Osteoblast (primary cell): Measurements from ENCODE around the gene KCNT2. TPM values are rescaled to one million over a fixed set of nuclear protein-coding genes. Genes with fewer than 3 reads are reported as not detected.

ENCODE experiments used
- DNase-seq: peaks from one replicate; pipeline ENCODE4 v3.0.0; 2011; ENCODE audit warnings: low spot score, mixed read lengths; ENCODE audit not compliant: insufficient read length; ENCODE audit errors: missing footprints
- H2AFZ ChIP-seq: 2 replicates; pipeline ENCODE4 v1.6.0; 2011; ENCODE audit warnings: mild to moderate bottlenecking, low read length
- H3K27ac ChIP-seq: 2 replicates; pipeline ENCODE4 v1.5.1; 2011; ENCODE audit warnings: mild to moderate bottlenecking, low read depth, low read length, moderate library complexity
- H3K27me3 ChIP-seq: 2 replicates; pipeline ENCODE4 v1.6.0; 2012; ENCODE audit warnings: mild to moderate bottlenecking, control low read depth, inconsistent platforms, low read length, moderate library complexity; ENCODE audit not compliant: insufficient read depth
- H3K36me3 ChIP-seq: 2 replicates; pipeline ENCODE4 v1.5.1; 2011; ENCODE audit warnings: mild to moderate bottlenecking, low read length, control low read depth, moderate library complexity; ENCODE audit not compliant: insufficient read depth
- H3K4me1 ChIP-seq: 2 replicates; pipeline ENCODE4 v1.5.1; 2011; ENCODE audit warnings: mild to moderate bottlenecking, low read length, control low read depth, moderate library complexity; ENCODE audit not compliant: insufficient read depth
- H3K4me2 ChIP-seq: 2 replicates; pipeline ENCODE4 v1.6.0; 2011; ENCODE audit warnings: mild to moderate bottlenecking, low read length; ENCODE audit not compliant: insufficient read depth
- H3K4me3 ChIP-seq: fragments of 200-600 bp; sonication (generic); 3 replicates; pipeline ENCODE4 v1.5.1; 2012; ENCODE audit warnings: mild to moderate bottlenecking, low read length, inconsistent platforms; ENCODE audit not compliant: insufficient read depth
- H3K79me2 ChIP-seq: 2 replicates; pipeline ENCODE4 v1.6.0; 2012; ENCODE audit warnings: mild to moderate bottlenecking, low read length, control low read depth, inconsistent platforms; ENCODE audit not compliant: insufficient read depth
- H3K9me3 ChIP-seq: 2 replicates; pipeline ENCODE4 v1.5.1; 2011; ENCODE audit warnings: low read depth, low read length, control low read depth
- H4K20me1 ChIP-seq: 2 replicates; pipeline ENCODE4 v1.6.0; 2012; ENCODE audit warnings: mild to moderate bottlenecking, low read length, control low read depth; ENCODE audit not compliant: insufficient read depth
- total RNA-seq: library from RNA; depleted of rRNA; stranded (reverse); fragments of >200 nt; gene quantifications from 2 replicates; pipeline ENCODE4 v1.2.3, GENCODE V29; 2012
- TF ChIP-seq, protein P1 (sequence below): IDR thresholded peaks from 2 replicates; pipeline ENCODE4 v1.5.1; 2011; ENCODE audit warnings: mild to moderate bottlenecking, low read depth, low read length, moderate library complexity; ENCODE audit errors: extremely low read depth

Gene KCNT2
- 6.2 and 10.5 TPM in 2 replicates for total RNA-seq

DNA sequence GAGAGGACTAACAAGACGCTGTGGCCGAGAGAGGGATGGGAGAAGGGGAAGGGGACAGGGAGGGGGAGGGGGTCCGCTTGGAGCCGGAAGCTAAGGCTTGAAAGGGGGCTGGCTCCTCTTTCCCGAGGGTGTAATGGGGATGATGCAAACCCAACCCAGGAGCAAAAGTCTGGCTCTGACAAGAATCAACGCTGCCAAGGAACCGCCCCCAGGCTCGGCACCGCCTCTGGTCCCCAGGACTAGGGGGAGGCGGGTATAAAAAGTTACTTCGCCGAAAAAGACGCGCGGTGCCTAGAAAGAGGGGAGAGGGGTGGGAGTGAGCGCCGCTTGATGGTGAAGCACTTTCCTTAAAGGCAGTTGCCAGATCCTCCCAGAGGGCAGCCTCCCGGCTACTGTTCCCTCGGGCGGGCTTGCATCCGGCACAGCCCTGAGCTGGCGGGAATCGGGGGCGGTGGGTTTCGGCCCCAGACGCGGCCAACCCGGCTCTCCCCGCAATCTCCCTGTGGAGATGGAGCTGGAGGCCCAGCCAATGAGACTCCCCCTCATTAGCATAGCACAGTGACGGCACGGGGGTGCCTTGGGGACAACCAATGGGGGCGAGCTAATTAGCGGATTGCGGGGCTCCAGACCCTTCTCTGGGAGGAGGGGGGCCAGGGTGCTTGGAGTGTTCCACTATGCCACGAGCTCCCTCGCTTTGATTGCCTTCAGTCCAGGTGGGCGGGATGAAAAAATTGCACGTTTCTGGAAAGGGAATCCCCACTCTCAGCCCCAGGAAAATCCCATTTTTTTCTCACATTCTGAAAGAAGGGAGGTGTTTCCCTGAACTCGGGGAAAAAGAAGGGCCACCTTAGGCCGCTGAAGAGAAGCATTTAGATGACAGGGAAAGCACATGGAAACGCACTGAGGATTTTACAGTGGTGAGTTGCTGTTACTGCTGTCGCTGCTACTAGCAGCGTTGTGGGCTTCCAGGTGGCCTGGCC lies at the start of gene KCNT2:
TSS of gene KCNT2 (minus strand) at position 51 of the 980 bp plus-strand sequence. CDS start 131 bp downstream, outside the sequence.
- TF ChIP-seq, protein P1, sequence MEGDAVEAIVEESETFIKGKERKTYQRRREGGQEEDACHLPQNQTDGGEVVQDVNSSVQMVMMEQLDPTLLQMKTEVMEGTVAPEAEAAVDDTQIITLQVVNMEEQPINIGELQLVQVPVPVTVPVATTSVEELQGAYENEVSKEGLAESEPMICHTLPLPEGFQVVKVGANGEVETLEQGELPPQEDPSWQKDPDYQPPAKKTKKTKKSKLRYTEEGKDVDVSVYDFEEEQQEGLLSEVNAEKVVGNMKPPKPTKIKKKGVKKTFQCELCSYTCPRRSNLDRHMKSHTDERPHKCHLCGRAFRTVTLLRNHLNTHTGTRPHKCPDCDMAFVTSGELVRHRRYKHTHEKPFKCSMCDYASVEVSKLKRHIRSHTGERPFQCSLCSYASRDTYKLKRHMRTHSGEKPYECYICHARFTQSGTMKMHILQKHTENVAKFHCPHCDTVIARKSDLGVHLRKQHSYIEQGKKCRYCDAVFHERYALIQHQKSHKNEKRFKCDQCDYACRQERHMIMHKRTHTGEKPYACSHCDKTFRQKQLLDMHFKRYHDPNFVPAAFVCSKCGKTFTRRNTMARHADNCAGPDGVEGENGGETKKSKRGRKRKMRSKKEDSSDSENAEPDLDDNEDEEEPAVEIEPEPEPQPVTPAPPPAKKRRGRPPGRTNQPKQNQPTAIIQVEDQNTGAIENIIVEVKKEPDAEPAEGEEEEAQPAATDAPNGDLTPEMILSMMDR = peak; percentile 13
- Histone ChIP-seq H3K4me1 (peaks cover 12% of the 10 kb centered on the region), H3K4me3 (peak within 1 kb of the TSS; percentile 73), H3K9me3 (no peaks in the 10 kb centered on the region), H3K36me3 (no peaks in the 10 kb centered on the region), H3K27me3 (no peaks in the 10 kb centered on the region), H3K4me2 (peak within 1 kb of the TSS; percentile 84), H2AFZ (peak within 1 kb of the TSS; percentile 82), H3K27ac (no peak within 1 kb of the TSS), H3K79me2 (no peaks in the 10 kb centered on the region), H4K20me1 (no peaks in the 10 kb centered on the region)
- peak; percentile 74 for DNase-seq

DNA sequence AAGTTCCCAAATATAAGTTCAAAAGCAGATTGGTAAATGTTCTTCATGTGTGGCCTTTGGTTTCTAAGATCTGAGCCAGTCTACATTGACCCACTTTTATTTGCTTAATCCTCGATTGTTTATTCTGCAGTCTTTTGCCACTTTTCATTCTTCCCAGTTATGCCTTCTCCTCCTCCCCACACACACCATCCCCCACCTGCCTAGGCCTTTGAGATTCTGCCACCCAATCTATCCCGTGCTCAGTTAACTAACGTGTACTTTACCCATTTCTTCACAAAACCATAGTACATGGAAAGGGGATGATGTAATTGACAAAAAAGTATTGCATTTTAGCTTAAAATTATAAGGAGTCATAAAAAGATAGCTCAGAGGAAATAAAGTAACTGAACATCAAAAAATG lies 47.3 kb upstream of the KCNT2 start:
- Histone ChIP-seq H3K27ac (no peak overlapping the region), H3K9me3 (no peaks in the 10 kb centered on the region), H2AFZ (no peak overlapping the region), H3K4me1 (peaks cover 17% of the 10 kb centered on the region), H3K79me2 (peaks cover 30% of the 10 kb centered on the region), H3K4me2 (peak overlapping the region; percentile 81), H3K36me3 (no peaks in the 10 kb centered on the region), H3K27me3 (no peaks in the 10 kb centered on the region), H4K20me1 (no peaks in the 10 kb centered on the region), H3K4me3 (no peak overlapping the region)
- TF ChIP-seq, protein P1 = no peak
- no peak for DNase-seq

DNA sequence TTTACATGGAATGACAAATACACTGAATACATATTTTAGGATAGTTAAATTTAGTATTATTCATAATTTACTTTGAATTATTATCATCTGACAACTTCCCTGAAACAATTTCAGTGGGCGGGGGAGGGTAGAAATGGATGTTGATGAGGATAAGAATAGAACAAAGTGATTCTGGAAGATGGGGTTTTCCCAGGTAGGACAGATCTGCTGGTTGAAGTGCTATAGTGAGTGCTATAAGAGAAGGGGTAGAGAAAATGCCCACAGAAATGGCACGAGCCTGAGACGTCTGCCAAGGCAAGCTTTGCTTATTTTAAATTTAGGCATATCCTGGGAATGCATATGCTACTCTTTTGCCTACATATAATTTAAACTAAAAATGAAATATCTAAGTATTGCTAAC lies 46.8 kb upstream of the KCNT2 start:
- no peak overlapping the region for H2AFZ ChIP-seq
- no peaks in the 10 kb centered on the region for H3K9me3 ChIP-seq
- H3K4me1 ChIP-seq = peaks cover 17% of the 10 kb centered on the region
- no peaks in the 10 kb centered on the region for H3K36me3 ChIP-seq
- H3K79me2 ChIP-seq = peaks cover 30% of the 10 kb centered on the region
- H3K4me3 ChIP-seq = no peak overlapping the region
- peak overlapping the region; percentile 81 for H3K4me2 ChIP-seq
- H4K20me1 ChIP-seq = no peaks in the 10 kb centered on the region
- H3K27me3 ChIP-seq = no peaks in the 10 kb centered on the region
- DNase-seq = no peak
- no peak overlapping the region for H3K27ac ChIP-seq
- TF ChIP-seq, protein P1 = no peak

DNA sequence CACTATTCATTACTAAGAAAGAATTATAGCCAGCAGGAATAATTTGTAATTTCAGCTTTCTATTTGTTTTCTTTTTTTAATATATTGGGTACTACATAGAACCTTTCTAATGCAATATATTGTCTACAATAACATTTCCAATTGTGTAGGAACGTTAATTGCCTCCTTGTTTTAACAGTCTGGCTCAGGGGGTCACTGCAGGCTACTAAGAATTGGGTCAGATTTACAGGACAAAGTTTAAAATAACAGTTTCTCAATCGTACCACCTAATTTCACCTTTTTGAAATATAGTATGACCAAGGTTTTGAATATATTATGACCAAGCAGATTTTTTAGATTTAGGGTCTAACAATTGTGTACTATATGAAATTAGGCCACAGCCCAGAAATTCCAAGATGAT lies 46.0 kb upstream of the KCNT2 start:
- peak overlapping the region; percentile 44 for H3K27ac ChIP-seq
- no peak for DNase-seq
- H3K36me3 ChIP-seq = no peaks in the 10 kb centered on the region
- H4K20me1 ChIP-seq = no peaks in the 10 kb centered on the region
- TF ChIP-seq, protein P1 = no peak
- H3K4me2 ChIP-seq = peak overlapping the region; percentile 81
- no peaks in the 10 kb centered on the region for H3K9me3 ChIP-seq
- no peak overlapping the region for H2AFZ ChIP-seq
- peaks cover 17% of the 10 kb centered on the region for H3K4me1 ChIP-seq
- peaks cover 30% of the 10 kb centered on the region for H3K79me2 ChIP-seq
- peak overlapping the region; percentile 63 for H3K4me3 ChIP-seq
- no peaks in the 10 kb centered on the region for H3K27me3 ChIP-seq
